Tibial artery (tissue), 4 donors: Measurements from ENCODE around the gene ZNF750.
"Not testable (repeated sequence)": the region's sequence is repeated elsewhere in the genome, so short reads cannot be mapped to it uniquely, and the experiment has no call there.

Source experiments
- DNase-seq, 2 donors: peaks; one replicate each; pipeline ENCODE4 v3.0.0-alpha.2; 2019
- H3K27ac ChIP-seq, 2 donors: fragments of 200-600 bp; sonication (generic) in 1 of 2; 1 replicate in 1 of 2; 2 replicates in 1 of 2; pipeline ENCODE4 v1.5.1; 2018 to 2019; ENCODE audit warnings: mild to moderate bottlenecking in 1 of 2
- H3K27me3 ChIP-seq, 2 donors: fragments of 200-600 bp; sonication (generic) in 1 of 2; one replicate each; pipeline versions ENCODE4 v1.5.1 to v1.6.0; 2016 to 2019
- H3K36me3 ChIP-seq, 3 donors: fragments of 200-600 bp; sonication (generic) in 2 of 3; one replicate each; pipeline ENCODE4 v1.5.1; 2016 to 2019; ENCODE audit warnings: mild to moderate bottlenecking in 2 of 3
- H3K4me1 ChIP-seq, 4 donors: fragments of 200-600 bp; sonication (generic) in 2 of 4; 1 replicate in 3 of 4; 2 replicates in 1 of 4; pipeline ENCODE4 v1.5.1; 2016 to 2019
- H3K4me3 ChIP-seq, 2 donors: fragments of 200-600 bp; sonication (generic) in 1 of 2; 1 replicate in 1 of 2; 2 replicates in 1 of 2; pipeline ENCODE4 v1.5.1; 2018 to 2019; ENCODE audit warnings: mild to moderate bottlenecking in 2 of 2
- H3K9me3 ChIP-seq, 3 donors: fragments of 200-600 bp; sonication (generic) in 1 of 3; one replicate each; pipeline ENCODE4 v1.5.1; 2016 to 2019
- intact Hi-C: fragments of 100-400 bp; cut with DNase I; formaldehyde crosslinking; loops from one replicate; pipeline ENCODE4 v1.15.0; 2023; ENCODE audit warnings: low total_unique reads
- TF ChIP-seq, protein P1 (sequence below), 2 experiments: fragments of 200-600 bp in 1 of 2; fragments of 450-650 bp in 1 of 2; IDR thresholded peaks; one replicate each; pipeline ENCODE4 v1.5.1; 2017 to 2019; ENCODE audit warnings: antibody characterized with exemption in 2 of 2, mild to moderate bottlenecking in 1 of 2, moderate library complexity in 1 of 2

Gene ZNF750

GRCh38 chr17:82787081-82787848 lies 52.6 kb downstream of the ZNF750 start:
- no peak overlapping the region for H3K27ac ChIP-seq
- intact Hi-C loops, result no loop called here
- DNase-seq, result peak; percentile 71 to 76
- H3K4me1 ChIP-seq, result no peaks in the 10 kb centered on the region
- H3K36me3 ChIP-seq, result peaks cover 14 to 39% (median 29%) of the 10 kb centered on the region in 3 donors
- H3K27me3 ChIP-seq, result no peaks in the 10 kb centered on the region
- no peak overlapping the region for H3K4me3 ChIP-seq
- TF ChIP-seq, protein P1, sequence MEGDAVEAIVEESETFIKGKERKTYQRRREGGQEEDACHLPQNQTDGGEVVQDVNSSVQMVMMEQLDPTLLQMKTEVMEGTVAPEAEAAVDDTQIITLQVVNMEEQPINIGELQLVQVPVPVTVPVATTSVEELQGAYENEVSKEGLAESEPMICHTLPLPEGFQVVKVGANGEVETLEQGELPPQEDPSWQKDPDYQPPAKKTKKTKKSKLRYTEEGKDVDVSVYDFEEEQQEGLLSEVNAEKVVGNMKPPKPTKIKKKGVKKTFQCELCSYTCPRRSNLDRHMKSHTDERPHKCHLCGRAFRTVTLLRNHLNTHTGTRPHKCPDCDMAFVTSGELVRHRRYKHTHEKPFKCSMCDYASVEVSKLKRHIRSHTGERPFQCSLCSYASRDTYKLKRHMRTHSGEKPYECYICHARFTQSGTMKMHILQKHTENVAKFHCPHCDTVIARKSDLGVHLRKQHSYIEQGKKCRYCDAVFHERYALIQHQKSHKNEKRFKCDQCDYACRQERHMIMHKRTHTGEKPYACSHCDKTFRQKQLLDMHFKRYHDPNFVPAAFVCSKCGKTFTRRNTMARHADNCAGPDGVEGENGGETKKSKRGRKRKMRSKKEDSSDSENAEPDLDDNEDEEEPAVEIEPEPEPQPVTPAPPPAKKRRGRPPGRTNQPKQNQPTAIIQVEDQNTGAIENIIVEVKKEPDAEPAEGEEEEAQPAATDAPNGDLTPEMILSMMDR (IDR thresholded peaks at IDR 0.05), result no peak
- no peaks in the 10 kb centered on the region for H3K9me3 ChIP-seq

- TF ChIP-seq, protein P1 (IDR thresholded peaks at IDR 0.05), result no peak
- Histone ChIP-seq H3K27me3 (no peaks in the 10 kb centered on the region), H3K27ac (no peak overlapping the region), H3K4me1 (no peaks in the 10 kb centered on the region), H3K4me3 (no peak overlapping the region), H3K36me3 (peaks cover 14 to 43% (median 29%) of the 10 kb centered on the region in 3 donors), H3K9me3 (no peaks in the 10 kb centered on the region)
- DNase-seq, result no peak
- intact Hi-C loops, result no loop called here
These were observed 53.4 kb downstream of the ZNF750 start for GRCh38 chr17:82786427-82786826.

- H3K4me3 ChIP-seq, H3K27ac ChIP-seq, DNase-seq, H3K9me3 ChIP-seq, H3K4me1 ChIP-seq, H3K27me3 ChIP-seq, intact Hi-C loops: not testable (repeated sequence)
- H3K36me3 ChIP-seq, result peaks cover 14 to 39% (median 24%) of the 10 kb centered on the region in 3 donors
These were observed 54.2 kb downstream of the ZNF750 start for GRCh38 chr17:82785581-82785980.

DNA sequence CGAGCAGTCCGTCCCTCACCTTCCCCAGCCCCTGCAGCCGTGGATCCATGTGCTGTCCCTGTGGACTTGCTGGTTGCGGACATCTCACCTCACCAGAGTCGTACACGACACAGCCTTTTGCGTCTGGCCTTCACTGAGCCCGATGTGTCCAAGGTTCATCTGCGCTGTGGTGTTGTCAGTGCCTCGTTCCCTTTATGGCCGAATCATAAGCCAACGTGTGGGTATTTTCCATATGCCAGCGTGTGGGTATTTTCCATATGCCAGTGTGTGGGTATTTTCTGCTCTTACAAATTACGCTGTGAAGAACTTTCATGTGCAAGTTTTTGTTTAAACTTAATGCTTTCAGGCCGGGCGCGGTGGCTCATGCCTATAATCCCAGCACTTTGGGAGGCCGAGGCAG lies 56.3 kb downstream of the ZNF750 start:
- Histone ChIP-seq H3K27ac (no peak overlapping the region), H3K4me3 (no peak overlapping the region), H3K36me3 (peaks cover 14 to 35% (median 24%) of the 10 kb centered on the region in 3 donors), H3K4me1 (no peaks in the 10 kb centered on the region), H3K9me3 (no peaks in the 10 kb centered on the region), H3K27me3 (no peaks in the 10 kb centered on the region)
- TF ChIP-seq, protein P1 (IDR thresholded peaks at IDR 0.05), result no peak
- intact Hi-C loops, result loop anchor here (5.0 kb wide), 1 partner anchor 179 kb away; no protein-coding TSS in a partner anchor
- no peak for DNase-seq

DNA sequence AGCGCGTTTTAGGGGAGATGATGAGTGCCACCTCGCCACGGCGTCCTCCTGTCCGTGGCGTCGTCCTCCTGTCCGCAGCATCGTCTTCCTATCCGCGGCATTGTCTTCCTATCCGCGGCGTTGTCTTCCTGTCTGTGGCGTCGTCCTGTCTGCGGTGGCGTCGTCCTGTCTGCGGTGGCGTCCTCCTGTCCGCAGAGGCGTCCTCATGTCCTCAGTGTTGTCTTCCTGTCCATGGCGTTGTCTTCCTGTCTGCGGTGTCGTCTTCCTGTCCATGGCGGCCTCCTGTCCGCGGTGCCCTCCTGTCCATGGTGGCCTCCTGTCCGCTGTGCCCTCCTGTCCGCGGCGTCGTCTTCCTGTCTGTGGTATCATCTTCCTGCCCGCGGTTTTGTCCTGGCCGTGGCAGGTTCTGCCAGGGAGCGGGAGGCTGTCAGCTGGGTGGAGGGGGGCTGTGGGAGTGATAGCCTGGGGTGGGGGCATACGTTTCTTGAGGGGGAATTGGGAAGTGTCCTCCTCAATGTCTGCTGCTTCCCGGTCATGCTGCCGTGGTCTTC lies 57.1 kb downstream of the ZNF750 start:
- TF ChIP-seq, protein P1 (IDR thresholded peaks at IDR 0.05), result no peak
- no peak overlapping the region for H3K27ac ChIP-seq
- H3K27me3 ChIP-seq, result no peaks in the 10 kb centered on the region
- peaks cover 14 to 35% (median 24%) of the 10 kb centered on the region in 3 donors for H3K36me3 ChIP-seq
- no peaks in the 10 kb centered on the region for H3K4me1 ChIP-seq
- no peaks in the 10 kb centered on the region for H3K9me3 ChIP-seq
- no peak overlapping the region for H3K4me3 ChIP-seq
- no peak for DNase-seq
- intact Hi-C loops, result loop anchor here (5.0 kb wide), 1 partner anchor 180 kb away; no protein-coding TSS in a partner anchor

GRCh38 chr17:82781894-82782274 lies 57.9 kb downstream of the ZNF750 start:
- TF ChIP-seq, protein P1 (IDR thresholded peaks at IDR 0.05), result peak; percentile 96 to 98
- intact Hi-C loops, result loop anchor here (5.0 kb wide), 1 partner anchor 180 kb away; no protein-coding TSS in a partner anchor
- no peak overlapping the region for H3K4me3 ChIP-seq
- no peaks in the 10 kb centered on the region for H3K9me3 ChIP-seq
- H3K36me3 ChIP-seq, result peaks cover 14 to 35% (median 22%) of the 10 kb centered on the region in 3 donors
- no peak overlapping the region for H3K27ac ChIP-seq
- peak; percentile 79 to 88 for DNase-seq
- H3K4me1 ChIP-seq, result no peaks in the 10 kb centered on the region
- H3K27me3 ChIP-seq, result no peaks in the 10 kb centered on the region
